Measurements from ENCODE around the gene NR2F1-AS1. TPM values are rescaled to one million over a fixed set of nuclear protein-coding genes. Genes with fewer than 3 reads are reported as not detected.

NR2F1-AS1 gene
- total and polyA plus RNA-seq, 2 donors (not counting 1 experiment from before 2014, with no cell fraction given), result not detected

DNA sequence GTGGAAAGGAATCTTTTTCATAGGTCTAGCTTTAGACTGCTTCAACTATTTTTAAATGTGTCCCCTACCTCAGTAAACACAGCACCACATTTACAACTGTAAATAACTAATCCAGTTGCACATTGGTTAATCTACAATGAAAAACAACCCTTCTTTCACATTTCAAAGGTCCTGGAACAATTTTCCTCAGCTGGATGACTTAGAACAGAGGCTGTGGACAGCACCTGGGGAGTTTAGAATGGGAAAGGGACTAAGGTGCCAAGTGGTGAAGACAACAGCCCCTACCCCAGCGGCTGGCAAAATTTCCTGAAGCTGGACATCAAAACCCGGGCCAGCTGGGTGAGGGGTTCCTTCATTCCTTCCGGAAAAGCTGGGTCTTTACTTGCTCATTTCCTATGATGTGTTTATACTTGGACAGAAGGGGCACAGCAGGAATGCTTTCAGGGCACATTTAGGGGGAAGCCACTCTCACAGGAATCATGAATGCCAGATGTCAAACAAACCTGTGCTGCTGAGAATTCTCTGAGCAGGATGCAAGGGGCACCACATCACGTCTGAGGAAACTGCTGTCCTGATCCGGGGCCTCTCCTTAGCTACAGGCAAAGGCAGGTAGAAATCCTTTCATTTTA lies 158.3 kb downstream of the NR2F1-AS1 start:
- CTCF ChIA-PET, result no interaction called here

DNA sequence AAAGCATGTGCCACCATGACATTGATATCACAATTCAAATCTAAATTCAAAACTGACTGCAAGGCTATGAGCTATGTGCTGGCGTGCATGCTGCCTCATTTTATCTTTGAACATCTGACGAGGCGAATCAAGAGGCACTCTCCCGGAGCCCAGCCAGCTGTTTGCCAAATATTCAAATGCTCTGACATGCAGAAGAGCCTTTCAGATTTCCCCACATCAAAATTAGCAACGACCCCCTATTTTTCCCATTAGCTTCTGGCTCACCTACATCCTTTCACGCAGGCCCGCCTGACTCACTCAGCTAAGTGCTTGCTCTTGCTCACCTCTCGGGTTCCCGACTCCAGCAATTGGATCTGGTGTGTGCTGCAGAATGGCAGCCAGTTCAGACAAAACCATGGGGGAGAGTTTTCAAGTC lies 159.0 kb downstream of the NR2F1-AS1 start:
- ATAC-seq (ENCODE audit: low read depth), result no peak
- H3K9me3 Mint-ChIP-seq (ENCODE audit: insufficient read depth), result no peaks in the 10 kb centered on the region
- Histone ChIP-seq H2AFZ (ENCODE audit: insufficient read depth, low read depth, low read length, poor library complexity, severe bottlenecking) (no peak overlapping the region), H3K79me2 (ENCODE audit: control insufficient read depth, insufficient read depth, low read length) (no peaks in the 10 kb centered on the region), H3K9ac (ENCODE audit: low read length) (no peak overlapping the region), H3K4me3 (ENCODE audit: control extremely low read depth in 1 of 5, extremely low read depth in 1 of 5, insufficient read depth in 1 of 5, low read depth in 2 of 5, low read length in 4 of 5) (no peak overlapping the region), H3K4me1 (ENCODE audit: control insufficient read depth in 2 of 2, insufficient read depth in 2 of 2, low read length in 2 of 2) (no peaks in the 10 kb centered on the region), H3K27ac (ENCODE audit: low read length in 2 of 2) (no peak overlapping the region), H3K9me3 (ENCODE audit: control extremely low read depth in 1 of 3, control insufficient read depth in 2 of 3, insufficient read depth in 1 of 3, low read length in 2 of 3) (no peaks in the 10 kb centered on the region), H3K27me3 (replicated peaks in 1 of 4; ENCODE audit: control extremely low read depth in 1 of 4, control insufficient read depth in 3 of 4, insufficient read depth in 4 of 4, low read length in 3 of 4) (no peaks in the 10 kb centered on the region), H4K20me1 (ENCODE audit: control insufficient read depth, insufficient read depth, low read length, poor library complexity, severe bottlenecking) (no peaks in the 10 kb centered on the region), H3K36me3 (replicated peaks in 1 of 2; ENCODE audit: control extremely low read depth in 1 of 2, control insufficient read depth in 1 of 2, extremely low read depth in 1 of 2, insufficient read depth in 2 of 2, low read length in 1 of 2) (no peaks in the 10 kb centered on the region), H3K4me2 (replicated peaks; ENCODE audit: low read depth, low read length, poor library complexity, severe bottlenecking) (no peak overlapping the region)
- WGBS (ENCODE audit: insufficient coverage), result 89% methylated on average over 9 of the region's 9 CpGs
- intact Hi-C loops (cut with micrococcal nuclease), result no loop called here
- ChIA-PET CTCF (no interaction called here), POLR2A (no interaction called here)
- H3K4me3 Mint-ChIP-seq, result no peak overlapping the region
- no peaks in the 10 kb centered on the region for H3K27me3 Mint-ChIP-seq
- H3K4me1 Mint-ChIP-seq, result no peaks in the 10 kb centered on the region
- TF ChIP-seq, protein P1, sequence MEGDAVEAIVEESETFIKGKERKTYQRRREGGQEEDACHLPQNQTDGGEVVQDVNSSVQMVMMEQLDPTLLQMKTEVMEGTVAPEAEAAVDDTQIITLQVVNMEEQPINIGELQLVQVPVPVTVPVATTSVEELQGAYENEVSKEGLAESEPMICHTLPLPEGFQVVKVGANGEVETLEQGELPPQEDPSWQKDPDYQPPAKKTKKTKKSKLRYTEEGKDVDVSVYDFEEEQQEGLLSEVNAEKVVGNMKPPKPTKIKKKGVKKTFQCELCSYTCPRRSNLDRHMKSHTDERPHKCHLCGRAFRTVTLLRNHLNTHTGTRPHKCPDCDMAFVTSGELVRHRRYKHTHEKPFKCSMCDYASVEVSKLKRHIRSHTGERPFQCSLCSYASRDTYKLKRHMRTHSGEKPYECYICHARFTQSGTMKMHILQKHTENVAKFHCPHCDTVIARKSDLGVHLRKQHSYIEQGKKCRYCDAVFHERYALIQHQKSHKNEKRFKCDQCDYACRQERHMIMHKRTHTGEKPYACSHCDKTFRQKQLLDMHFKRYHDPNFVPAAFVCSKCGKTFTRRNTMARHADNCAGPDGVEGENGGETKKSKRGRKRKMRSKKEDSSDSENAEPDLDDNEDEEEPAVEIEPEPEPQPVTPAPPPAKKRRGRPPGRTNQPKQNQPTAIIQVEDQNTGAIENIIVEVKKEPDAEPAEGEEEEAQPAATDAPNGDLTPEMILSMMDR (IDR thresholded peaks at IDR 0.05), result no peak
- no peak for TF ChIP-seq EZH2 (IDR thresholded peaks at IDR 0.05; ENCODE audit: borderline replicate concordance, insufficient read depth, low read depth, low read length, poor library complexity, severe bottlenecking)
- H3K27ac Mint-ChIP-seq, result no peak overlapping the region
- DNase-seq, result no peak

More for the DNA sequence above, 158.3 kb downstream of the NR2F1-AS1 start:
- ATAC-seq (ENCODE audit: low read depth) (no peak), DNase-seq (no peak)
- H3K27me3 ChIP-seq (replicated peaks in 1 of 4; ENCODE audit: control extremely low read depth in 1 of 4, control insufficient read depth in 3 of 4, insufficient read depth in 4 of 4, low read length in 3 of 4), result no peaks in the 10 kb centered on the region
- no peaks in the 10 kb centered on the region for H3K36me3 ChIP-seq (replicated peaks in 1 of 2; ENCODE audit: control extremely low read depth in 1 of 2, control insufficient read depth in 1 of 2, extremely low read depth in 1 of 2, insufficient read depth in 2 of 2, low read length in 1 of 2)
- H3K27ac ChIP-seq (ENCODE audit: low read length in 2 of 2), result no peak overlapping the region
- peaks cover 3% of the 10 kb centered on the region for H3K27me3 Mint-ChIP-seq
- H3K4me3 ChIP-seq (ENCODE audit: control extremely low read depth in 1 of 5, extremely low read depth in 1 of 5, insufficient read depth in 1 of 5, low read depth in 2 of 5, low read length in 4 of 5), result no peak overlapping the region
- H2AFZ ChIP-seq (ENCODE audit: insufficient read depth, low read depth, low read length, poor library complexity, severe bottlenecking), result no peak overlapping the region
- no peaks in the 10 kb centered on the region for H3K4me1 ChIP-seq (ENCODE audit: control insufficient read depth in 2 of 2, insufficient read depth in 2 of 2, low read length in 2 of 2)
- TF ChIP-seq, protein P1 (IDR thresholded peaks at IDR 0.05), result no peak
- TF ChIP-seq EZH2 (IDR thresholded peaks at IDR 0.05; ENCODE audit: borderline replicate concordance, insufficient read depth, low read depth, low read length, poor library complexity, severe bottlenecking), result no peak
- no peak overlapping the region for H3K4me3 Mint-ChIP-seq
- no peak overlapping the region for H3K4me2 ChIP-seq (replicated peaks; ENCODE audit: low read depth, low read length, poor library complexity, severe bottlenecking)
- POLR2A ChIA-PET, result no interaction called here
- H4K20me1 ChIP-seq (ENCODE audit: control insufficient read depth, insufficient read depth, low read length, poor library complexity, severe bottlenecking), result no peaks in the 10 kb centered on the region
- intact Hi-C loops (cut with micrococcal nuclease), result no loop called here
- no peaks in the 10 kb centered on the region for H3K9me3 Mint-ChIP-seq (ENCODE audit: insufficient read depth)
- H3K9me3 ChIP-seq (ENCODE audit: control extremely low read depth in 1 of 3, control insufficient read depth in 2 of 3, insufficient read depth in 1 of 3, low read length in 2 of 3), result no peaks in the 10 kb centered on the region
- H3K27ac Mint-ChIP-seq, result no peak overlapping the region
- WGBS (ENCODE audit: insufficient coverage), result 26% methylated on average over 3 of the region's 5 CpGs
- no peaks in the 10 kb centered on the region for H3K4me1 Mint-ChIP-seq
- H3K9ac ChIP-seq (ENCODE audit: low read length), result no peak overlapping the region
- H3K79me2 ChIP-seq (ENCODE audit: control insufficient read depth, insufficient read depth, low read length), result no peaks in the 10 kb centered on the region
